Neural progenitor cell (in vitro differentiated cells): Measurements from ENCODE around the gene ATP6V0D1. TPM values are rescaled to one million over a fixed set of nuclear protein-coding genes. Genes with fewer than 3 reads are reported as not detected.
A peak's percentile ranks its signal among the peaks of the same experiment; 100 is the strongest.

Experiments used
- DNase-seq: peaks from one replicate; pipeline ENCODE4 v3.0.0-alpha.2; 2016; ENCODE audit warnings: low spot score
- H2AFZ ChIP-seq: fragments of 200-600 bp; sonication (generic); replicated peaks from 2 replicates; pipeline ENCODE4 v1.6.1; 2016; ENCODE audit warnings: antibody characterized with exemption
- H3F3A ChIP-seq: fragments of 200-600 bp; sonication (generic); 2 replicates; pipeline ENCODE4 v1.6.1; 2016; ENCODE audit warnings: antibody characterized with exemption, low read depth
- H3K27ac ChIP-seq: fragments of 200-600 bp; sonication (generic); 2 replicates; pipeline ENCODE4 v1.5.1; 2016; ENCODE audit warnings: mild to moderate bottlenecking
- H3K27me3 ChIP-seq: fragments of 200-600 bp; sonication (generic); 2 replicates; pipeline ENCODE4 v1.6.1; 2016; ENCODE audit warnings: mild to moderate bottlenecking, moderate library complexity
- H3K36me3 ChIP-seq: fragments of 200-600 bp; sonication (generic); 2 replicates; pipeline ENCODE4 v1.5.1; 2016
- H3K4me1 ChIP-seq: fragments of 200-600 bp; sonication (generic); 2 replicates; pipeline ENCODE4 v1.6.1; 2016; ENCODE audit warnings: mixed run types
- H3K4me2 ChIP-seq: fragments of 200-600 bp; sonication (generic); 2 replicates; pipeline ENCODE4 v1.6.1; 2016
- H3K4me3 ChIP-seq: fragments of 200-600 bp; sonication (generic); 2 replicates; pipeline ENCODE4 v1.5.1; 2016
- H3K79me2 ChIP-seq: fragments of 200-600 bp; sonication (generic); 2 replicates; pipeline ENCODE4 v1.6.1; 2016; ENCODE audit warnings: low read depth
- H3K9ac ChIP-seq: fragments of 200-600 bp; sonication (generic); 2 replicates; pipeline ENCODE4 v1.6.1; 2016
- H3K9me3 ChIP-seq: fragments of 200-600 bp; sonication (generic); 2 replicates; pipeline ENCODE4 v1.5.1; 2016; ENCODE audit warnings: low read depth
- H4K20me1 ChIP-seq: fragments of 200-600 bp; sonication (generic); 2 replicates; pipeline ENCODE4 v1.6.1; 2016; ENCODE audit warnings: low read depth
- H3K27ac Mint-ChIP-seq: 3 replicates; pipeline ENCODE4 v1.8.0; 2021; ENCODE audit warnings: mixed read lengths
- H3K27me3 Mint-ChIP-seq: 2 replicates; pipeline ENCODE4 v1.8.0; 2022; ENCODE audit warnings: low read depth, mild to moderate bottlenecking, inconsistent platforms, moderate library complexity, mixed read lengths; ENCODE audit not compliant: insufficient read depth
- H3K36me3 Mint-ChIP-seq: 3 replicates; pipeline ENCODE4 v1.8.0; 2021; ENCODE audit warnings: mixed read lengths
- H3K4me1 Mint-ChIP-seq: 3 replicates; pipeline ENCODE4 v1.8.0; 2021; ENCODE audit warnings: mixed read lengths
- H3K4me3 Mint-ChIP-seq: 3 replicates; pipeline ENCODE4 v1.8.0; 2021; ENCODE audit warnings: mild to moderate bottlenecking, moderate library complexity, mixed read lengths
- H3K9me3 Mint-ChIP-seq: 3 replicates; pipeline ENCODE4 v1.8.0; 2020; ENCODE audit warnings: mixed read lengths
- CTCF ChIP-seq: fragments of 200-600 bp; sonication (generic); IDR thresholded peaks from 2 replicates; pipeline ENCODE4 v1.5.1; 2017; ENCODE audit warnings: antibody characterized with exemption, mild to moderate bottlenecking
- EZH2 ChIP-seq: fragments of 200-600 bp; sonication (generic); IDR thresholded peaks from 2 replicates; pipeline ENCODE4 v1.6.1; 2017; ENCODE audit warnings: antibody characterized with exemption, mild to moderate bottlenecking, moderate library complexity
- EZH2phosphoT487 ChIP-seq: fragments of 200-600 bp; sonication (generic); IDR thresholded peaks from 2 replicates; pipeline ENCODE4 v1.6.1; 2017; ENCODE audit warnings: antibody characterized with exemption
- total RNA-seq: library from RNA; depleted of rRNA; stranded (reverse); fragments of >200 nt; gene quantifications from 2 replicates; pipeline ENCODE4 v1.2.3, GENCODE V29; 2015; ENCODE audit warnings: low replicate concordance

ATP6V0D1 gene
- total RNA-seq, 1 donor from 2014 or later = 29.7 TPM

- Histone ChIP-seq H3K4me3 (no peak overlapping the region), H3K9me3 (no peaks in the 10 kb centered on the region), H3K27me3 (peaks cover 4% of the 10 kb centered on the region), H4K20me1 (no peaks in the 10 kb centered on the region), H3F3A (no peaks in the 10 kb centered on the region), H3K4me2 (no peak overlapping the region), H3K36me3 (no peaks in the 10 kb centered on the region), H3K9ac (no peak overlapping the region), H2AFZ (peak overlapping the region; percentile 76), H3K27ac (no peak overlapping the region), H3K4me1 (peaks cover 6% of the 10 kb centered on the region), H3K79me2 (no peaks in the 10 kb centered on the region)
- Mint-ChIP-seq H3K36me3 (no peaks in the 10 kb centered on the region), H3K4me3 (no peak overlapping the region), H3K27ac (no peak overlapping the region), H3K27me3 (peaks cover 2% of the 10 kb centered on the region), H3K9me3 (no peaks in the 10 kb centered on the region), H3K4me1 (no peaks in the 10 kb centered on the region)
- TF ChIP-seq EZH2phosphoT487 (no peak), CTCF (no peak), EZH2 (no peak)
- DNase-seq = peak; percentile 23
These were observed 25.5 kb upstream of the ATP6V0D1 start for GRCh38 chr16:67506468-67506867.

- H3F3A ChIP-seq = no peaks in the 10 kb centered on the region
- Mint-ChIP-seq H3K4me1 (no peaks in the 10 kb centered on the region), H3K36me3 (no peaks in the 10 kb centered on the region), H3K27ac (no peak overlapping the region), H3K4me3 (no peak overlapping the region), H3K9me3 (no peaks in the 10 kb centered on the region), H3K27me3 (peaks cover 2% of the 10 kb centered on the region)
- H3K4me1 ChIP-seq = peaks cover 6% of the 10 kb centered on the region
- no peak overlapping the region for H3K4me3 ChIP-seq
- H3K9ac ChIP-seq = no peak overlapping the region
- no peaks in the 10 kb centered on the region for H3K9me3 ChIP-seq
- no peak for DNase-seq
- no peak overlapping the region for H3K4me2 ChIP-seq
- no peaks in the 10 kb centered on the region for H3K36me3 ChIP-seq
- no peaks in the 10 kb centered on the region for H4K20me1 ChIP-seq
- H3K27me3 ChIP-seq = peaks cover 4% of the 10 kb centered on the region
- H2AFZ ChIP-seq = no peak overlapping the region
- TF ChIP-seq EZH2phosphoT487 (no peak), EZH2 (no peak), CTCF (no peak)
- no peak overlapping the region for H3K27ac ChIP-seq
- H3K79me2 ChIP-seq = no peaks in the 10 kb centered on the region
These were observed 23.4 kb upstream of the ATP6V0D1 start for GRCh38 chr16:67504031-67505021.

GRCh38 chr16:67499106-67499505, 18.1 kb upstream of the ATP6V0D1 start:
- Histone ChIP-seq H3K27me3 (peaks cover 4% of the 10 kb centered on the region), H2AFZ (no peak overlapping the region), H3K9me3 (no peaks in the 10 kb centered on the region), H3K4me3 (no peak overlapping the region), H3K4me1 (no peaks in the 10 kb centered on the region), H3F3A (no peaks in the 10 kb centered on the region), H3K4me2 (no peak overlapping the region), H3K9ac (no peak overlapping the region), H3K79me2 (no peaks in the 10 kb centered on the region), H4K20me1 (no peaks in the 10 kb centered on the region), H3K36me3 (no peaks in the 10 kb centered on the region), H3K27ac (no peak overlapping the region)
- H3K4me3 Mint-ChIP-seq = no peak overlapping the region
- H3K4me1 Mint-ChIP-seq = no peaks in the 10 kb centered on the region
- no peaks in the 10 kb centered on the region for H3K36me3 Mint-ChIP-seq
- no peak for DNase-seq
- no peak overlapping the region for H3K27ac Mint-ChIP-seq
- H3K27me3 Mint-ChIP-seq = peaks cover 3% of the 10 kb centered on the region
- no peaks in the 10 kb centered on the region for H3K9me3 Mint-ChIP-seq
- TF ChIP-seq EZH2phosphoT487 = no peak
- TF ChIP-seq EZH2 = no peak
- no peak for TF ChIP-seq CTCF
